ENCODE measurements around the gene FAM43B.

- TF ChIP-seq EP300 (IDR thresholded peaks at IDR 0.05) (no peak), POLR2A (IDR thresholded peaks at IDR 0.05) (no peak), CTCF (IDR thresholded peaks at IDR 0.05) (no peak)
These were observed 1.2 kb upstream of the FAM43B start for GRCh38 chr1:20551161-20551560.

Data from ovary (tissue), 3 donors.